B cell (primary cell): Measurements from ENCODE around the gene SELENOI.

ENCODE experiments used
- CTCF ChIP-seq: fragments of 200-600 bp; IDR thresholded peaks from one replicate; pipeline ENCODE4 v1.8.0; 2022; ENCODE audit warnings: antibody characterized with exemption, mild to moderate bottlenecking
- EZH2 ChIP-seq: IDR thresholded peaks from 2 replicates; pipeline ENCODE4 v1.6.1; 2012; ENCODE audit warnings: borderline replicate concordance, low read depth, mild to moderate bottlenecking, moderate library complexity, low read length; ENCODE audit not compliant: insufficient read depth, poor library complexity, severe bottlenecking

- TF ChIP-seq CTCF (no peak), EZH2 (no peak)
Measured at GRCh38 chr2:26314243-26314642, 31.7 kb upstream of the SELENOI start.
